ENCODE measurements around the gene CC2D1A.

DNA sequence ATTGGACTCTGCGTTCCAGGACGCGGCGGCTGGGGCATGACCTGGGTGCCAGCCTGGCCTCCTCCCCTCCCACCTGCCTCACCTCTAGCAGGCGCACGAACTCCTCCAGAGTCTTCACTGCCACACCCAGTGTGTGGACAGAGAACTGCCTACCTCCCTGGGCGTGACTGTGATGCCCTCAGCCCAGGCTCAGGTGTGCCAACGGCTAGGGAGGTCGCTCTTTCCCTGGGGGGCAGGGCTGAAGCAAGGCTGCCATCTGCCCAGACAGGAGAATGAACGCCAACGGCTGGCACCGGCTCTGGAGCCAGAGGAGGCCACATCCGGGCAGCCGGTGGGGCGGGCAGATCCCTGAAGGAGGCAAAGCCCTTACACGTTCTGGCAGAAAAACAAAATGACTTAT, 17.7 kb upstream of the CC2D1A start:
- TF ChIP-seq, protein P1, sequence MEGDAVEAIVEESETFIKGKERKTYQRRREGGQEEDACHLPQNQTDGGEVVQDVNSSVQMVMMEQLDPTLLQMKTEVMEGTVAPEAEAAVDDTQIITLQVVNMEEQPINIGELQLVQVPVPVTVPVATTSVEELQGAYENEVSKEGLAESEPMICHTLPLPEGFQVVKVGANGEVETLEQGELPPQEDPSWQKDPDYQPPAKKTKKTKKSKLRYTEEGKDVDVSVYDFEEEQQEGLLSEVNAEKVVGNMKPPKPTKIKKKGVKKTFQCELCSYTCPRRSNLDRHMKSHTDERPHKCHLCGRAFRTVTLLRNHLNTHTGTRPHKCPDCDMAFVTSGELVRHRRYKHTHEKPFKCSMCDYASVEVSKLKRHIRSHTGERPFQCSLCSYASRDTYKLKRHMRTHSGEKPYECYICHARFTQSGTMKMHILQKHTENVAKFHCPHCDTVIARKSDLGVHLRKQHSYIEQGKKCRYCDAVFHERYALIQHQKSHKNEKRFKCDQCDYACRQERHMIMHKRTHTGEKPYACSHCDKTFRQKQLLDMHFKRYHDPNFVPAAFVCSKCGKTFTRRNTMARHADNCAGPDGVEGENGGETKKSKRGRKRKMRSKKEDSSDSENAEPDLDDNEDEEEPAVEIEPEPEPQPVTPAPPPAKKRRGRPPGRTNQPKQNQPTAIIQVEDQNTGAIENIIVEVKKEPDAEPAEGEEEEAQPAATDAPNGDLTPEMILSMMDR (IDR thresholded peaks at IDR 0.05; ENCODE audit: low read depth, low read length, poor library complexity, severe bottlenecking), result no peak
- TF ChIP-seq EZH2phosphoT487 (IDR thresholded peaks at IDR 0.05; ENCODE audit: borderline replicate concordance, low read length), result no peak

All from DOHH2 (cell line).